ENCODE results near the gene KCNH1. TPM values are rescaled to one million over a fixed set of nuclear protein-coding genes. Genes with fewer than 3 reads are reported as not detected.

KCNH1 gene
- total and polyA plus RNA-seq, 10 of the 15 experiments (the other 5 are each of a cell fraction or from before 2014, with no cell fraction given): 0.02 to 0.04 (median 0.04) TPM; not detected in 7

- Histone ChIP-seq H3K9ac (ENCODE audit: control insufficient read depth, insufficient read depth, low read length) (no peak overlapping the region), H3K4me2 (ENCODE audit: control insufficient read depth, insufficient read depth) (no peak overlapping the region), H3K36me3 (ENCODE audit: control insufficient read depth in 2 of 2, insufficient read depth in 2 of 2, low read length in 1 of 2) (no peaks in the 10 kb centered on the region), H3K79me2 (ENCODE audit: control insufficient read depth, insufficient read depth, low read length) (no peaks in the 10 kb centered on the region), H3K9me3 (replicated peaks; ENCODE audit: control insufficient read depth, insufficient read depth, low read length) (no peaks in the 10 kb centered on the region), H3K27me3 (replicated peaks in 1 of 2; ENCODE audit: control insufficient read depth in 2 of 2, insufficient read depth in 2 of 2, low read length in 1 of 2) (no peaks in the 10 kb centered on the region; a peak in 1 of 4 replicates), H3K4me1 (ENCODE audit: control insufficient read depth, insufficient read depth, low read length) (no peaks in the 10 kb centered on the region), H2AFZ (ENCODE audit: control insufficient read depth, low read depth, low read length) (no peak overlapping the region), H4K20me1 (ENCODE audit: control insufficient read depth, insufficient read depth) (no peaks in the 10 kb centered on the region), H3K4me3 (no peak overlapping the region), H3K27ac (ENCODE audit: control insufficient read depth, insufficient read depth) (no peak overlapping the region)
- no peak for ATAC-seq
- ChIA-PET RAD21 (ENCODE audit: unreplicated experiment) (no interaction called here), SMC1A (ENCODE audit: uncharacterized antibody, unreplicated experiment) (no interaction called here), CTCF (no interaction called here), POLR2A (no interaction called here)
- WGBS (ENCODE audit: insufficient coverage, insufficient replicate concordance, low lambda C conversion rate, missing lambda C conversion rate): 18% methylated on average over 2 of the region's 2 CpGs
- intact Hi-C loops (cut with micrococcal nuclease; ENCODE audit: unreplicated experiment) (no loop called here), in situ Hi-C loops (cut with MboI) (loop anchor here (25.0 kb wide), 1 partner anchor 355 kb away; no protein-coding TSS in a partner anchor)
- TF ChIP-seq PAX8 (IDR thresholded peaks at IDR 0.05) (no peak), WRNIP1 (IDR thresholded peaks at IDR 0.05; ENCODE audit: borderline replicate concordance, low read depth, low read length) (no peak), RBBP5 (conservative IDR thresholded peaks at IDR 0.05) (no peak), NBN (IDR thresholded peaks at IDR 0.05) (no peak), RAD51 (IDR thresholded peaks at IDR 0.05) (no peak), EZH2 (IDR thresholded peaks at IDR 0.05; ENCODE audit: borderline replicate concordance, control insufficient read depth, low read depth, low read length) (no peak), SP1 (IDR thresholded peaks at IDR 0.05; ENCODE audit: low read depth, low read length) (no peak), BCL3 (IDR thresholded peaks at IDR 0.05; ENCODE audit: borderline replicate concordance, insufficient read depth, low read depth, low read length, poor library complexity, severe bottlenecking) (no peak), E4F1 (IDR thresholded peaks at IDR 0.05; ENCODE audit: borderline replicate concordance, partially characterized antibody) (no peak), ELK1 (IDR thresholded peaks at IDR 0.05; ENCODE audit: low read depth, low read length) (no peak), NR2C1 (IDR thresholded peaks at IDR 0.05) (no peak), ZNF217 (IDR thresholded peaks at IDR 0.05) (no peak)
- FAIRE-seq: no peak
- DNase-seq (ENCODE audit: low read depth, low spot score): no peak
- no TSS peak for BruUV-seq (replicated peaks)
These were observed 191.4 kb downstream of the KCNH1 start for GRCh38 chr1:210942513-210942912.

All from GM12878 (cell line).